Measurements from ENCODE around the gene RAPGEF2.

The RAPGEF2 gene

DNA sequence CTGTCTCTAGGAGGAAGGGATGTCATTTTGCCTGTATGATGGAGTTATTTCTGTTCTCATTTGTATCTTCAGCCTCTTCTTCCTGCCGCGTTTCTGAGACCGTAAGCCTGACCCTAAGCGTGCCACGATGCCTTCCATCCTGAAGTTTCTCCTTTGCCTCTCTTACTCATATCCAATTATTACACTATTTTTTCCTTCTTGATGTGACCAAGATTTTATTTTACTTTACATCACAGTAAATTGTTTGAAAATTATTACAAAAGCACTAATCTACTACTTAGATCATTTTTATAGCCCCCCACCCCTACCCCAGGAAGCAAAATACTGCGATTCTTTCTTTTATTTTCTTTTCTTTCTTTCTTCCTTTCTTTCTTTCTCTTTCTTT, 95.0 kb downstream of the RAPGEF2 start:
- no peak for DNase-seq (ENCODE audit: low read depth)

DNA sequence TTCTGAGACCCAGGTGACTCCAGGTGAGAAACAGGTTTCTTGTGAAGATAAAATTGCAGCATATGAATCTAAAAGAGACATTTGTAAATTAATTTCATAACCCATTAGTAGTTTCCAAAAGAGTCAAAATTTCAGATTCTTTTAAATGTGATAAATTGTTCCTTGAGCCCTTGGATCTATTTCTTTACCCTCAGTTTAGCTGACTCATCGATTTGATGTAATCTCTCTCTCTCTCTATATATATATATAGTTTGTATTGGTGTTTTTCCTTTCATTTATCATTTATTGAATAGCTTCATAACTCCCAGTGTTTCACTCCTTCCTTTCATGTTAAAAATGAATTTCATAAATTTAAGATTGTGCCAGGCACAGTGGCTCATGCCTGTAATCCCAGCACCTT, 96.9 kb downstream of the RAPGEF2 start:
- DNase-seq (ENCODE audit: low read depth) = no peak

DNA sequence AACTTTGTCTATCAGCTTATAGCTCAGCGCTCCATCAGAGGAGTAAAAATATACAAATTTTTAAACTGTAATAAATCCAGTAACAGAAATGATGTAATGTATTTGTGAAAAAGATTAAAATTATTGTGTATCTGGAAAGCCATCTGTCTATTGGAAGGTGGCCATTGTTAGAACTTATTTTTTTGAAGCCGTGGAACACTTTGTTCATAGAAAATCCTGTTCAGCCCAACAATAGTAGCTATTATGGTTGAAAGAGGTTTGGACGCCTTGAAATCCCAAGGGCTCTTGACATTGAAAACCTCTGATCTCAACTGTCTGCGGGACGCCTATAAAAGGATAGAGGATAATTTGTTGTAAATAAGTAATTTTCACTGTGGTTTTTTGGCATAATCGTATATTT, 98.3 kb downstream of the RAPGEF2 start:
- DNase-seq (ENCODE audit: low read depth) = no peak

DNA sequence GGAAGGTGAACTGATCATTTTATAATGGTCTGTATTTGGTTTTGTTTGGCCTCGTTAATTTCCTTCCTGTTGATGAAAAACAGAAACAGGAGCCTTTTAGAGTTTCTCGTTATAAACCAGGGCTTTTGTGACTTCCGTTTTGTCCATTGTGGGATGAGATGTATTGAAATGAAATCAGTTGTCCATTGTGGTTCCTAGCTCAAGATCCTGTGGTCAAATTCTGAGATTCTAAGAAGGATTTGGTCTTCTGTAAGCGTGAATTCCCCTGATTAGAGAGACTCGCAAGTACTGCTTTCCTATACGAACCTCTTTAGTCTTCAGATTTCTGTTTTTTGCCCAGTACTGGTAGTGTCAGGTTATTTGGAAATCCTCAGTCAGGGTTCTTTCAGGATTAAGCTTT, 101.7 kb downstream of the RAPGEF2 start:
- DNase-seq (ENCODE audit: low read depth) = no peak

DNA sequence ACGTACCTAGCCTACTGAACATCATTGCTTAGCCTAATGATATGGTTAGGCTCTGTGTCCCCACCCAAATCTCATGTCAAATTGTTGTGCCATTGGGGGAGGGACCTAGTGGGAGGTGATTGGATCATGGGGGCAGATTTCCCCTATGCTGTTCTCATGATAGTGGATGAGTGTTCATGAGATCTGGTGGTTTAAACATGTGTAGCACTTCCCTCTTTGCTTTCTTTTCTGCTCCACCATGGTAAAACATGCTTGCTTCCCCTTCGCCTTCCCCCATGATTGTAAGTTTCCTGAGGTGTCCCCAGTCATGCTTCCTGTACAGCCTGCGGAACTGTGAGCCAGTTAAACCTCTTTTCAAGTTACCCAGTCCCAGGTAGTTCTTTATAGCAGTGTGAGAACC, 102.6 kb downstream of the RAPGEF2 start:
- DNase-seq (ENCODE audit: low read depth) = no peak

DNA sequence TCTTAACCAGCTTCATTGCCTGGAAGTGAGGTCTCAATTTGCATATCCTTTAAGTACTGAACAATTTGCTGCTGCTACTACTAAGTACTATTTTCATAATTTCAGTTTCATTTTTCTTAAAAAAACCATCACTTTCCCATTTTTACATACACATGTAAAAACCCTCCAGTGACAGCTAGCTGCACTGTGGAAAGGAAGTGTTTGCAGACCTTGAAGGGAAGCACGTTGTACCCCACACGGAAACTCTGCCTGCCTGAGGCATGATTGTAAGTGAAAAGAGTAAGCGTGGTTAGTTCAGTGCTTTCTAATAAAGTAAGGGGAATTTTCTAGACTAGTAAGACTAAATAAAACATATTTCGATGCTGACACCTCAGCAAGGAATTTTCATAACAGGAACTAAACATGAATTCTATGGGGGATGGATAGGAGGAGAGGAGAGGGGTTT, 103.6 kb downstream of the RAPGEF2 start:
- DNase-seq (ENCODE audit: low read depth) = no peak

DNA sequence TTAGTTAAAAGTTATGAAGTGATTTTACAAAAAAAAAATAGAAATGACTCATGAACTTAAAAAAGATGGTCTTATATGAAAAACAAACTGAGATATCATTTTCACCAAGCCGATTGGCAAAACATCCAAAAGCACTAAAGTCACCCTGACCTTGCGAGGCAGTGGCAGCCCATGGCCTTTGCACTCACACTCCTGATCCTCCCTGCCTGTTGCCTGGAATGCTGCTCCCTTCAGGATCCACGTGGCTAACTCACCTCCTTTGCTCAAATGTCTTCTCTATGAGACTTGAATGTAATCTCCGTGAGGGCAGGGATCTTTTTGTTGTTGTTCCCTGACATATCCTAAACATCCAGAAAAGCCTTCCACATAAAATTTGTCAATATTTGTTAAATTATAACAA, 106.4 kb downstream of the RAPGEF2 start:
- no peak for DNase-seq (ENCODE audit: low read depth)

DNA sequence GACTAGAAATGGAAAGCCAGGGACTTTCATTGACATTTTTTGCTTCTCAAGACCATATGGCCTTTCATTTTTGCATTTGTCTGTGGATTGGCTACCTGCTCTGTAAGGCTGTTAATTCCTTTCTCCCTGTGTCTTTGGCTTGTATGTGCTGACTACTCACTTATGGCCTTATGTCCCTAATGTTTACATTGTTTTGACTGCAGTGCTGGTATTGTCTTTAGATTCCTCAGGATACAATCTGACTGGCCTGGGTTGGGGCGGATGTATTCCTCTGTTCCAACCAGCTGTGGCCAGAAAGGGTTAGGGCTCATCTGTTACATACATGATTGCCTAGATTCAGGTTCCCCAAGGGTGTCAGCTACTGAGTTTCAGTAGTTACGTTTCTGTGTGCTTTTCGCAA, 108.1 kb downstream of the RAPGEF2 start:
- no peak for DNase-seq (ENCODE audit: low read depth)

DNA sequence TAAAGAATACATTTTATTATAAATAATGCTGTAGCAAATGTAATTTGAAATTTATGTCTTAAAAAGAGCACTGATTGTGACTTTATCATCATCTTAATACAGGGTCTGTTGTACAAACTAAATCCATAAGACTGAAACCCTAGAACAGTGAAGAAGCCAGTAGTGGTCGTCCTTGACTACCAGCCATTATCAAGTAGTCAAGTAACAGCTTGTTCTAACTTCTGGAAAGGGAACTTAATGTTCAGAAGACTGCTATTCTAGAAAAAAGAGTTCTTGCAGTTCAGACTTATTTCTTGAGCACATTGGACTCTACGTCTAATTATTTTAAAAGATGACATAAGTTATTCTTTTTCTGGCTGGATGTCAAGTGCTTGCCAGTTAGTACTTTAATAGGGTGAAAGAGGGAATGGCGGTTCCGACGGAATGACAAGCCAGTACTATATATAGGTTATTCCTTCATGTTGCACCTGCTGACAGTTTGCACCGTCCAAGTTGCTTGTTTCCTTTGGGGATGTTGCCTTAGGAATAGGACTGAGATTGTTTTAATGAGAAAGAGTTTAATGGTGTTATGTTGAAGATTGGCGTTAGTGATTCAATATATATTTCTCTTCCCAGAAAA, 109.9 kb downstream of the RAPGEF2 start:
- DNase-seq (ENCODE audit: low read depth) = no peak

DNA sequence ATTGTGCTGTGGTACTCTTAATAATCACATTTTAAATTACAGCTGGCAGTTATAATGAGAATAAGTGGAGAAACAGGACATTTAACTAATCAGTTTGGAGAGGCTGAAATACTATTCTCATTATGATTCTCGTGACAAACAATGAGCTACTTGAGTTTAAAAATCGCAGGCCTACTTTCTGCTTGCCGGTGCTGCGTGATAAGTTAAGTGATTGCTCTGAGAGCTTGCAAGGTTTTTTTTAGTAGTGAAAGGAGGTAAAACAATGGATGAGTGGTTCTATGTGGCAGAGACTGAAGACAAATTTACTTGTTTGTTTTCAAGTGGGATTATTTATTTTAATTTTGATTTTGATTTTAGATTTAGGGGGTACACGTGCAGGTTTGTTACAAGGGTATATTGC, 114.0 kb downstream of the RAPGEF2 start:
- no peak for DNase-seq (ENCODE audit: low read depth)

DNA sequence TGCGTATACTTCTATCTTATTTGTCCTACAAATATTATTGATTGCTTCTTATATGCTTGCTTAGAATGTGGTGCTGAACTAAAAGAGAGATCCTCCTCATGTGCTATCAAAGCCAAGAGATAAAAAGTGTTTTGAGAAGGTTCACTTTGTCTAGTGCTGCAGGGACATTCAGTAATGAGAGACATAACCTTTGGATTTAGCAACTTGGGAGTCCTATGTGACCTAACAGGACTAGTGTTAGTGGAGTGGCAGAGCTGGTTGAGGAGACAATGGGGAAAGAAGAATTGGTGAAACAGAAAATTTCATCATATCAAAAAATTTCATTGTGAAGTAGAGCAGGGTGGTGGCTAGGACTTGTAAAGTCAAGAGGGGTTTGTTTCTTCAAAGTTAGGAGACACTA, 117.0 kb downstream of the RAPGEF2 start:
- no peak for DNase-seq (ENCODE audit: low read depth)

DNA sequence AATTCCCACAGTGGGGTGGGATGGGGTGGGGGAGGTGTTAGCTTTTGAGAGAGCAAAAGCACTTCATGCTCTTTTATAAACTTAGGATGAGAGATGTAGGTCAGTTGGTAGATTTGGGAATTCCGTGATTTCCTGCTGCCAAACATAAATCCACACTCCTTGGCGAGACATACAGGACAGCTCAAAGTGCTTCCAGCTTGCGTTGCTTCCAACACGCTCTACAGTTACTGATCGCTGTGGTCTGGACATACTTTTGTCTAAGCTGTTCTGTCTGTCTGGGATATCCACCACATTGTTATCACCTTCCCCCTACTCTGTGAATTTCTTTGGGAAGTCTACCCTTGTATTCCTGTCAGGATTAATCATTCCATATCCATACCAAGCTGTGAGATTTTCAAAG, 117.5 kb downstream of the RAPGEF2 start:
- DNase-seq (ENCODE audit: low read depth) = no peak

DNA sequence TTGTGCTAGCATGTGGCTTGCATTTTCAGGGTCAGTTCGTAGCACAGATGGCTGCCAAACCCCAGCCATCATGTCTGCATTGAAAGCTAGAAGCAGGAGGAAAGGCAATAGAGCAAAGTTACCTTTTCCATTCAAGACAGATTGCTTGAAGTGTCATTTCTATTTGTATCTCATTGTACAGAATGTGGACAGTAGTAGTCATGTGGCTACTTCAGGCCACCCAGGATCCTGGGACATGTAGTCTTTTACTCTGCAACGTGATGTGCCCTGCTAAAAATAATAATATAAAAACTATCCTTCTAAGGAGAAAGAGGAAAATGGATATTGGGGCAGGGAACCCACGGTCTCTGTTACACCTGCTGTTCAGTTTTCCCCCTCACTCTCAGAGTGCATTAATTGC, 118.4 kb downstream of the RAPGEF2 start:
- no peak for DNase-seq (ENCODE audit: low read depth)

DNA sequence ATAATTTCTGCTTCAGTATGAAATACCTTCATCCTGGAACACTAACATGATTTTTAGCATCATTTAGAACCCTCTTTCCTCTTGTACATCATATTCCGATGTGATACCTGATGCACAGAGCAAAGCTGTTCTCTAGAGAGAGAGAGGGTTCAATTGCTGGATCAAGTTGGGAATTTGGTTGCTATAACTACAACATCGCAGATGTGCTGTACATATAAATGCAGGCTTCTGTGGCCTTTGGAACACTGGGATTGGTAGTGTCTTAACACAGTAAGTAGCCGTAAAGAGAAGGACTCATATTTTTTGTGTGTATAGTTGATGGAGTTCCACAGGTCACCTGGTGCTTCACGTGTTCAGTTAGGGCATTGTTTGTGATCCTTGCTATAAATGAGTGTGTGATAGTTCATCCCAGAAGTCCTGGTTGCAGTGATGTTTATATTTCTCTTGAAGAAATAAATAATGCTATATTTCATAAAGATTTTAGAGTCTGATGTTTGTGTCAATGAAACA, 119.2 kb downstream of the RAPGEF2 start:
- DNase-seq (ENCODE audit: low read depth) = no peak

DNA sequence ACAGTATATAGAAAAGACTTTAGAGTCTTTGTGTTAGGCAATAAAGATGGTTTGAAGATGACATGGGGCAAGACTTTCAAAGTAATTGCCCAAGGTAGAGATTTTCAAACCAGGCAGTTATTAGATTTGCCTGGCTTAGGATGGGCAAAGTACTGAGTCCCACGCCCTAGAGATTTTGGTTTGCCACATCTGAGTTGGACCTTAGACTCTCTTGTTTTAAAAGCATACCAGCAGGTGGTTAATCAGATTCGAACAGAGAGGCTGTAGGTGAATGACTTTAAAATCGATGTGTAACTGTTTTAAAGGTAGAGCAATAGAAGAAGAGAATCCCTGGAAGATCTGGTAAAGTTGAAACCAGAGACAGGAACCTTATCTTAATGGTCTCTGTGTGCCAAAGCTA, 121.5 kb downstream of the RAPGEF2 start:
- no peak for DNase-seq (ENCODE audit: low read depth)

DNA sequence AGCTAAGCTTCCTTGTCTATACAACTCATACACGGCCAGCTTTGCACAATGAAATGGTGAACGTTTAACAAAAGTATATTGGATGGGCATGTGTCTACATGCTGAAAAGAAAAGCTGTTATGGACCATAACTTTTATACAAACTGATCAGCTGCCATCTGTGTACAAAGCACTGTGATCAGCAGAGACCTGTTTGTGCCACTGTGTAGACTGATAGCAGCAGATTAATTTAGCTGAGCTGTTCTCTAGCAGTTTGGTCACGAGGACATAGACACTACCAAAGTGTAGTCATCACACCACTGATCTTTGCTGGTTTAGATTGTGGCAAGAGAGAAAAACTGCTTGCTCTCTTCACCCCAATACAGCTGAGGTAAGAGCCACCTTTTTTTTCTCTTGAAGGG, 124.5 kb downstream of the RAPGEF2 start:
- DNase-seq (ENCODE audit: low read depth) = no peak

DNA sequence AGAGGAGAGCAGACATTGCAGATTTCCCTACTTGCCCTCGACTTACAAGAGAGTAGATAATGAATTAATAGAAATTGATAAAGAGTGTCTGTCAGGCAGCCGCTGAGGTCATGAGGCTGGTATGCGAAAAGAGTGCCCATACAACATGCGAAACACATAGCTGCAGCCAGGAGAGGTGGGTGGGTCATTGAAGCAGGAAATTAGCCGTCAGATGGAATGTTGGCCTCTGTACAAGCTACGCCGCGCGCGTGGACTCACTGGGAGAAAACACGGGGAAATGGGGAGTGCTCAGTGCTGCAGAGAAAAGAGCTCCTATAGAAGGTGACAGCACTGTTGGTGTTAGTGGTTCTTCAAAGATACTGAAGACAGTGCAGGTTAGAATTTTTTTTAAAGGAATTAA, 125.1 kb downstream of the RAPGEF2 start:
- peak; percentile 44 for DNase-seq (ENCODE audit: low read depth)

DNA sequence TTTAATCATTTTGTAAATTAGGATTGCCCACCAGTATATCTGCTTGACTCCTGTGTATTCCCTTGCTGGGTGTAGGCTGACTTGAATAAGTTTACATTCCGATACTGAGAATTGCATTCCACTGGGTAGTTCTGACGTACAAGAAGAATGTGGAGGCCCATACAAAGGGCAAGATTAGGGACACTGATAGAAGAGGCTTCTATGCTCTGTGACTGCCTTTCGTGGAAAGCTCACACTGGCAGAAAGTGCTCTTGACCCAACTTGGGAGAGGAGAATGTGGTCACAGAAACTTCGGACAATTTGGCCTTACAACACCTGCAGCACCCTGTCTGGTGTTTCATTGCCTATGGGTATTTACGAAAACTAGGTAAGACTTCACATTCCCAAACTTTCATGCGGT, 126.3 kb downstream of the RAPGEF2 start:
- peak; percentile 39 for DNase-seq (ENCODE audit: low read depth)

DNA sequence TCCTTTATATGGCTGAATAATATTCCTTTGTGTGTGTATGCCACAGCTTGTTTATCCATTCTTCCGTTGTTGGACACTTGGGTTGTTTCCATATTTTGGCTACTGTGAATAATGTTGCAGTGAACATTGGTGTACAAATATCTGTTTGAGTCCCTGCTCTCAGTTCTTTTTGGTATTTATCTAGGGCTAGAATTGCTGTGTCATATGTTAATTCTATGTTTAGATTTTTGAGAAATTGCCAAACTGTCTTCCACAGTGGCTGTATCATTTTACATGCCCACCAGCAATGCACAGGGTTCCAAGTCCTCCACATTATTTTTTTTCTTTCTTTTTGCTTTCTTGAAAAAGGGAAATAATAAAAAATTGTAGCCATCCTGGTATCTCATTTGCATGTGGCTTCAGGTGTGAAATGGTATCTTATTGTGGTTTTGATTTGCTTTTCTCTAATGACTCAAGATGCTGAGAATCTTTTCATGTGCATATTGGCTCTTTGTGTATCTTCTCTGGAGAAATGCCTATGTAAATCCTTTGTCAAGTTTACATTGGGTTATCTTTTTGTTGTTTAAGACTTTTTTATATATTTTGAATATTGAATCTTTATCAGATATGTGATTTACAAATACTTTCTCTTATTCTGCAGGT, 129.7 kb downstream of the RAPGEF2 start:
- no peak for DNase-seq (ENCODE audit: low read depth)

DNA sequence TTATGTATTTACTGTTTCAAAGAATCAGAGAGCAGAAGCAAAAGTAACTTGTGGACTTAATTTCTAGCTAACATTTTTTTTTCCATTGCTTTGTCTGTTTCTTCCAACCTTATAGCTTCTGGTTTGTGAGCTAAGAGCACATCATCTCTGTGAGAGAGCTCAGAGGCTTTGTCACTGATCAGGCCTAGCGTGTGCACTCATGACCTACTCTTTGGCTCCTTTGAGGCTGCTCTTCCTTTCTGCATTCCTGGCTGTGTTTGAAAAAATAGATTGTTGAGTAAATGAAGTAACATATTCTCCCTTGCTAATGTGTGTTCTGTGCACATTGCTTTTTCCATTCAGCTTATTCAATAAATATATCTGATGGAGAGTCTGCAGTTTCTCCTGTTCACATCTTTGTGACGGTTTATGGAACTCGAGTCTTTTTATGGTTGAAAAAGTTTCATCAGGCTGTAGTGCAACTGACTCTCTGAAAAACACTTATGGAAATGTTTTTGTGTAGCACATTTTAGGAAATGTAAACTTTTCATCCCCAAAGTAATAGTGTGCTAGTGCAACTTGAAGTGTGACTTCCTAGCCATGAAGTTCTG, 133.0 kb downstream of the RAPGEF2 start:
- DNase-seq (ENCODE audit: low read depth) = peak; percentile 6

DNA sequence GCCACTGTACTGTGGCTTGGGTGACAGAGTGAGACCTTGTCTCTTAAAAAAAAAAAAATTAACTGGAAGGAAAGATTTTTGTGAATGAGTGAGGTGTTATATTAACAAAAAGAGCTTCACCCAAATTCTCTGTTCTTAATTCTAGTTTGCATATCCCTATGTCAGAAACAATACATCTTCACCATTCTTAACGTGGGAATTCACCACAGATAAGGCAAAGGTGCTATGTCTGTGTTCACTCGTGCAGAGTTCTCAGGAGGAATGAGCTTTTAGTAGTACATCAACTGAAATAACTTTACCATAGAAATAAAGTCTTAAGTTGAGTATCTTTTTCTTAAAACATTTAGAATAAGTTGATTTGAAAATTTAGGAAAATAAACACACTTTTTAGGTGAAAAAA, 135.1 kb downstream of the RAPGEF2 start:
- no peak for DNase-seq (ENCODE audit: low read depth)

DNA sequence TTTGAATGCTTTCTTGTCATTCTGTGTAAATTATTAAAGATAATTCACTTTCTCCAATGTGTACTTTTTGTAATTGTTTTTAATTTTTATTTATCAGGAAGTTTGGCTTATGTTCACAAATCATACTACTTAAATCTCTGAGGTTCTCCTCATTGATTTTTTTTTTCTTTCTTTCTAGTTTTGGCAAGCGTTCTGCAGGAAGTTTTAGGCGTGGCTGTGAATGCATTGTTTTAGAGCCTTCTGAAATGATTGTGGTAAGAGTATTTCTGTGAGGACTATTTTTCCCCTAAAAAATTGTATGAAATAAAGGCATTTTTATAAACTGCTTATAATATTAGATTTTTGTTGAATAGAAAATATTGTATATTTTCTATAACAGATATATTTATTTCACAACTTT, 135.8 kb downstream of the RAPGEF2 start:
- DNase-seq (ENCODE audit: low read depth) = no peak

DNA sequence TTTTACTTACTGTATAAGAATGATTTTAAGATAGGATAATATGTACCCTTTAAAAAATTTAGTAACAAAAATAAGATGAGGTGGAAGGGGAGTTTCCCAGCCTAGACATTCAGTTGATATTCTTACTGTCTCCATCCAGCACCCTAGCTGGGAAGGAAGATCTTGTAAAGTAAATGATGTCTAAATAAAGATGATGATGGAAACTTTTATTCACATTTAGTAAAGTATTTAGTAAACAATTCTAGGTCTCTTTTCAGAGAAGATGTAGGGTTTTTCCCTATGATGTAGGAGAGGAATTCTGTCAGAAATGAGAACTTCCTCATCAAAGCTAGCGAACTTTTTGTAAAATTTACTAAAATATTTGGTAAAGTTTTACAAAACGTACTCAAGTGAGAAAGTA, 136.8 kb downstream of the RAPGEF2 start:
- DNase-seq (ENCODE audit: low read depth) = no peak

DNA sequence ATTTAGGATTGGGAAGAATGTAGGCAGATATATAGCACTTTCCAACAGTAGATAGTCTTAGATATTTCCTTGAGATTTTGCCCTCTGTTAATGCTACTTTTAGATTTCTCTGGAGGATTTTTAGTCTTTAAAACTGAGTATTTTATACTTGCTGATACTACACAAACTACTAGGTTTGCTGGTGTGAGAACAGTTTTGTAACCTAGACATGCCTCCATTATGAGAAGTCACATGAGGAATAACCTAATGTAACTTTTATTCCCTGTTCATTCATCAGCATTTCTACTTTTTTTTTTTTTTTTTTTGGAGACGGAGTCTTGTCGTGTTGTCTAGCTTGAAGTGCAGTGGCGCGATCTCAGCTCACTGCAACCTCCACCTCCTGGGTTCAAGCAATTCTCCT, 137.2 kb downstream of the RAPGEF2 start:
- no peak for DNase-seq (ENCODE audit: low read depth)
